Sciatic nerve (tissue), 2 donors: ENCODE data around the gene GPR39. TPM values are rescaled to one million over a fixed set of nuclear protein-coding genes. Genes with fewer than 3 reads are reported as not detected.

ENCODE experiments used
- ATAC-seq: fragments of 200-7000 bp; cut with Tn5 transposase; one replicate; pipeline ENCODE4 v1.9.1; 2020; ENCODE audit warnings: mild to moderate bottlenecking, moderate library complexity
- DNase-seq: peaks from one replicate; pipeline ENCODE4 v3.0.0-alpha.2; 2020; ENCODE audit warnings: low spot score
- intact Hi-C: fragments of 100-400 bp; cut with DNase I; formaldehyde crosslinking; loops from one replicate; pipeline ENCODE4 v1.14.2; 2022
- total RNA-seq: library from RNA; stranded (reverse); fragmentation: NEBNext Ultra II Directional; extraction: Animal tissue kit (Norgen Biotek cat#: 25700); gene quantifications from one replicate; pipeline ENCODE4 v1.2.1, GENCODE V29; 2021
- donor health status: DM: no; HTN: no; CAD: no.
- donor health status: DM: no; HTN: no; CAD: no.

GPR39 gene
- total RNA-seq, 1 donor from 2014 or later: 0.31 TPM

DNA sequence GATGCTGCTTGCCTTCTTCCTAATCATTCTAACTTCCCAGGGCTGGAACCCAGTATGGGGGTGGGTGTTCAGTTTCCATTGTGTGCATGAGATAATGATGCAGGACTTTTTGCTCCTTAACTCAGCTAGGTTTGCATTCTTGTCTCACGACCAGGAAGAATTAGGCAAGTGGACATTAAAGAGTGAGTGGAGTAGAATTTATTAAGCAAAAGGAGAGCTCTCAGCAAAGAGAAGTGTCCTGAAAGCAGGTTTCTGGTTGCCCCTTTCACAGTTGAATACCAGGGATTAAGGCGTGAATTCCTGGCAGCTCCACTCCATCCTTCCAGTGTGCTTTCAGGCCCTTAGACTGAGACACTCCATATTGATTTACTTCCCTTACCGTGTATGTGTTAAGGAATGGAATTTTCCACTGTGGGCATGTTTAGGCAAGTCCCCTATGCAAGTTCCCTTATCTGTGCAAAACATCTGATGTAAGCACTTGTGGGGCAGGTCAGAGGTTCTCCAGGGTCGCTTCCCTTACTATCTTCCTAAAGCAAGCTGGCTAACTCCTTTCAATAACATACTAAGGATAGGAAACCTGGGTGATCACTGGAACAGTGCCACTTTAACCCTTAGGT, 126.5 kb downstream of the GPR39 start:
- ATAC-seq: no peak
- DNase-seq: no peak
- intact Hi-C loops: no loop called here

DNA sequence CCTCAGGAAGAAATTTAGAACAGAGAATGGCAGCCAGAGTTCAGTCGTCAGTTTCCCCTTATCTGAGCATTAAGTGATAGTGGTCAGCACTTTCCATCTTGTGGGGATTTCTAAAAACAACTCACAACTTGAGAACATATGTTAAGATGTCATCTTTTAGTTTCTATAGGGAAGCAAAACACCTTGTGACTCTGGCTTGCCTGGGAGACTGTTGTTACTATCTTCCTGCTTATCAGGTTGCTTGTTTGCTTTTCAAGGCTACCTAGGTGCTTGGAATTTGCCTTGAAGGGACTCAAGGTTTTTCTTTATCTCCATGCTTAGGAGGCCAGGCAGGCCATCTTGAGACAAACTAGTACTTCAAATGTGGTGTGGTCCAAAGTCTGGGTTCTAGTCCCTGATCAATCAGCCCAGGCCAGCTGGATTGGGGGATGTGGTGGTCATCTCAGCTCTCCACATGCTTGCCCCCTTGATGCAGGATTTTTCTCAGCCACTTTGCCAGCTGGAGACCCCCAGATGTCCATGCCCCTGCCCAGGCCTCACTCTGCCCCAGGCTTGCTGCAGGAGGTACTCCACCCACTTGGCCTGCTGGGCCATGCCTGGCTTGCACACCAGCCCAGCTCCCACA, 127.5 kb downstream of the GPR39 start:
- no peak for ATAC-seq
- intact Hi-C loops: no loop called here

DNA sequence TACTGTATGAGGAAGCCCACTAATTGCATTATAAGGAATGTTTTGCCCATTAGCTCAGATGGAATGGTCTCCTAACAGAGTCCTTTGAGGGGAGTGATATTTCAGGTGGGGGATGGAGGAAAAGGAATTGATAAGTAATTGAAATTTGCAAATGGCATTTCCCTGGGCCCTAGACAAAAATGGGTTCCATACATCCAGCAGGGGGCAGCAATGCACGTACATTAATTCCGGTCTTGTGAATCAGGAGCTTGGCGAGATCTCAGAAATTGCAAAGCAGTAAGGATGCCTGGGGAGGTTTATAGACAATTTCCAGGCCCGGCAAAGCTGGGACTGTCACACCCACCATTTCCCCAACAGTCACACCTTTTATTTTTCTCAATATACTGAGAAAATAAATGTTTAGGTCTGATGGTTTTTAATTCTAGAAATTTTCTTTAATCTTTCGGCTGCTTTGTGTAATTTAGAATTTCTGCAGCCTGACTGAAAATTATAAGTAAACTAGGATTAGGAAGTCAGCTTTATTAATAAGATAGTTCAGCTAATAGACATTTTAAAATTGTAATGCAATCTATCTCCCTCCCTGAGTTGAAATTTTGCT, 130.6 kb downstream of the GPR39 start:
- intact Hi-C loops: no loop called here
- ATAC-seq (peak; percentile 42), DNase-seq (peak; percentile 84)

More for the DNA sequence above, 127.5 kb downstream of the GPR39 start:
- no peak for DNase-seq

DNA sequence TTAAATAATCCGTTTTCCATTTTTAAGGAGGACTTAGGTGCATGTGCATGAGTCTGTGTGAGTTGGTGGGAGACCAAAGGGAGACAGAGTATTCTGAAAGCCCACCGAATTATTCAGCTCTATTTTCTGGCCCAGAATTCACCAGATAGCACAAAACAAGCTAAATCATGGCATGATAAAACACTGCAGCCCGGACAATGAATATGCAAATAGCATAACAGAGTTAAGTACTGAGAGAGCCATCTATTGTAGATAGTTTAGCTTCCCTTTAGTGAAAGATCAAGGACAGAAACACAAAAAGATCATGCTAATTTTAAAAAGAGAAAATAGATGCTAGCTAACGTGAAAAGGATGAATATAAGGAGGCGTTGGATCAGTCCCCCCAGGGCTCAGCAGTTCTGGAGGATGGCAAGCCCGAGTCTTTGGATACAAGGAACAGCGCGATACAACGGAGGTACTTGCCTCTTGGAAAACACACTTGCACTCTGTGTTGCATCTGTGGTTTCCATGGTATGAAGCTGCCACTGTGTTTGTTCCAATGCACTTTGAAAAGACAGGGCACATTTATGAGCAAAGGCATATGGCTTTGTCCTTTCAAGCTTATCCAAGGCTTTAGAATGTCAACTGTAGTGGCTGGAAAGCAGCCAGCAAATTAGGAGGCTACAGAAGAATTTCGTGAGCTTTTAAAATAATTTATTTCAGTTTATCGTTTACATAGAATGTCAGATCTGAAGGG, 133.5 kb downstream of the GPR39 start:
- ATAC-seq (no peak), DNase-seq (no peak)
- intact Hi-C loops: no loop called here

DNA sequence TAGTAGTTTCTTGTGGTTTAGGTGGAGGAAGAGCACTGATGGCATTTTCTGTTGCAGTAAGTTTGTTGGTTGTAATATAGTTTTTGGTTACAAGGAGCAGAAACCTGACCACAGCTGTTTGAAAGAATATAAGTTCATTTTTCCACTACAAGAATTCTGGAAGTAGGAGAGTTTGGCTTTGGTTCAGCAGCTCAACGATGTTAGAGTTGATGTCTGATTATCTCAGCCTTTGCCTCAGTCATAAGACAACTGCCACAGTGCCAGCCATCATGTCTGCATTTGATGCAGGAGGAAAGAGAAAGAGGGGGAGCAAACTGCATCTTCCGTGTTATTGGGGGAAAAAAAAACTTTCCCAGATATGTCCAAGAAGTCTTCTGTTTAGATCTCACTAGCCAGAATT, 134.3 kb downstream of the GPR39 start:
- intact Hi-C loops: no loop called here
- DNase-seq: no peak
- no peak for ATAC-seq

DNA sequence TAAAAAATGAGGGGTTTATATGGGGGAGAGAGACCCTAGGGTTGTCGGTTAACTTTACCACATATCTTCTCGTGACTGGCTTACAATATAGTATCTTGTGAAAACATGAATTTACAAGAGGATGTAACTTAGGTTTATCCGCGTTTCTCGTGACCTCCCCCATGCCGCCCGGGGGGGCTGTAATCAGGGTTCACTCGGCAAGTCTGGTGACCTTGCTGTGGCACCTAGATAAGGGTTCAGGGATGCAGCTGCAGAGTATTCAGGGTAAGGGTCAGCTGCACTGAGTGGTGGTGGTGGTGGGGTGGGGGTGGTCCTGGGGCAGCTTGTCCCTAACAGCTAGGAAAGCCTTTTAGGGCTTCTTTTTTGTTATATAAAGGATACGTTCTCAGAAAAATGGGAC, 141.1 kb downstream of the GPR39 start:
- DNase-seq (no peak), ATAC-seq (no peak)
- intact Hi-C loops: no loop called here

DNA sequence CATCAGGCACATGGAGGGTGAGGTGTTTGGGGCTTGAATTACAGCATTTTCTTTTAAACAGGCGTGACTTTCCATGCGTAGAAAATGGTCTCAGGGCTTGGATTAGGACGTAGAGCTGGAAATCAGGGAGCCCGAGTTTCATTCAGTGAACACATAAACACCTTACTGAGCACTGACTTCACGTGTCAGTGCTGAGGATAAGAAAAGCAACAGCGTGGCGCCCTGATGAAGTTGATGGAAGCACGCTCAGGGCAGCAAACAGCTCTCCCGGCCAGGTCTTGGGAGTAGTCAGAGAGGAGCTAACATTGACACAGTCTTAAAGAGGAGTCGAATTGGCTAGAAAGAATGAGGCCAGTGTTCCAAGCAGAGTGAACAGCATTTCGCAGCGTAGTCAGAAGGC, 142.7 kb downstream of the GPR39 start:
- DNase-seq (no peak), ATAC-seq (no peak)
- intact Hi-C loops: no loop called here

DNA sequence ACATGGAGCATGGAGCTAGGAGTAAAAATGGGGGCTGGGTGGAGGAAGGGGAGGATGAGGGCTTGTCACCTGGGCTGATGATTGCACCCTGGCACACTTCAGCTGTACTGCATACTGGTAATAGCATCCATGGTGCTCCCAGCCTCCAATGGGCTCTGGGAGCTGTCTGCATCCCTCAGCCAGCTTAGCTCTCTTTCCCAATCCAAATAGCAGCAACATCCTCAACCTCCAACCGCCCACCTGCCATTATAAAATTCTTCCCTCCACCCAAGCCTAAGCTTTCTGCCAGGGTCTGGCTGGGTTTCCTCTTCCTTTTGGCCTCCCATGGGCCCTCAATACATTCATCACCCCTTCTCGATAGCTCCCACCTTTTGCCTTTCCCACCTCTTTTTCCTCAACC, 143.3 kb downstream of the GPR39 start:
- DNase-seq: no peak
- intact Hi-C loops: no loop called here
- no peak for ATAC-seq

DNA sequence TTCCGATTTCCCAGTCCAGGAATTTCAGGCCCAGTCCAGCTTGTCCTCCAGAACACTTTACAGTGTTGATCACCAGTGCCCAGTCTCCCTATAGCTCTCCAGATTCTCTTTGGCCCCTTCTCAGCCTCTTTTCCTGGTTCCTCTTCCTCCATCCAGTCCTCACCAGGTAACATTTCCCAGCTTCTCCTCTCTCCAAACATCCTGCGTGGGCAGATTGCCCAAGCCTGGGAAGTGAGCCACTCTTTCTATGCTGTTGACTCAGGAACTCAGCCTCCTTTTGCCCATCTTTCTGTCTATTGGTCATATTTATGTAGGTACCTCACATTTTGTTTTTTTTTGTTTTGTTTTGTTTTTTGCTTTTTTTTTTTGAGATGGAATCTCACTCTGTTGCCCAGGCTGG, 144.0 kb downstream of the GPR39 start:
- DNase-seq (no peak), ATAC-seq (no peak)
- intact Hi-C loops: no loop called here

DNA sequence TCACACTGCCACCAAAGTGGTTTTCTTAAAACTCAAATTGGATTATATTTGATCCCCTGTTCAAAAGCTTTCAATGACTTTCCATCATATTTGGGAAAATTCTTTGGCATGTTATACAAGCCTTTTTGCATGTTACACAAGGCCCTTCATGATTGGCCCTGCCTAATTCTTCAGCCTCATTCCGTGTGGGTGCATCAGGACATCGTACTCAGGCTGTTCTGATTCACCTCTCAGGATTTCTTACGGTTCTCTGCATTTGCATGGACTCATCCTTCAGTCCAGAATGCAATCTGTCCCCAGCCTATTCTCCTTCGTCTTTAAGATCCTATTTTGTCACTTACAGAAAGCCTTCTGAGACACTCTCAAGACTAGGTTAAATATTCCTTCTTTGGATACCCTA, 145.6 kb downstream of the GPR39 start:
- DNase-seq: no peak
- intact Hi-C loops: no loop called here
- no peak for ATAC-seq

DNA sequence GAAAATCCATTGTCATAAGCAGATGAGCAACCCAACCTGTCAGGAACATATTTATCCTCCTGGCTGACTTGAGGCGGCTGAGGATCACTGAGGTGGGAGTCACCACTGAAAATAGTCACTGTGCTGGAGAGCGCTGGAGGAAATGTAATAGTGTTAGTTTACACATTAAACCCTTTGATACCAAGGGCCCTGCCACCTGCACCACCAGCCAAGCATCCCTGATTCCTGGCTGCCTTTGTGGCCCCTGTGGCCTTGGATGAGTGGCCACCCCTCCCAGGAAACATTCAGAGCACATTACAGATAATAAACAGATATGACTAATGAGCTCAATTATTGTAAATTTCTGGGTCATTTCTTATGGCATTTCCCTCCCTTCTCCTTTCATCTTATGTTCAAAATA, 147.5 kb downstream of the GPR39 start:
- ATAC-seq (no peak), DNase-seq (peak; percentile 14)
- intact Hi-C loops: no loop called here

DNA sequence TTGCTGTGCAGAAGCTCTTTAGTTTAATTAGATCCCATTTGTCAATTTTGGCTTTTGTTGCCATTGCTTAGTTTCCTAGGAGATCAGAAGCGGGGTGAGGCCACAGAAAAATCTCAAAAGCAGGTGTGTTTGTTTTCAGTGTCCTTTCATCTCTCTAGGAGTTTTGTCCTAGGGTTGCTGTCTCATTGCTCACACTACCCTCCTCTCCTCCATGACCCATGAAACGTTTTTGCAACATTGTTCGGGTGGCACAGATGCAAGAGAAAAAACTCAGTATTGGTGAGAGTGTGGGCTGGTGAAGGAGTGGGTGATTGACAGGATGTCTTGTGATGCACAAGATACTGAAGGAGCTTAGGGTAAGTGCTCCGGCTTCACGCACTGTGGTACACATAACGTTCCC, 149.8 kb downstream of the GPR39 start:
- ATAC-seq (no peak), DNase-seq (peak; percentile 17)
- intact Hi-C loops: no loop called here

DNA sequence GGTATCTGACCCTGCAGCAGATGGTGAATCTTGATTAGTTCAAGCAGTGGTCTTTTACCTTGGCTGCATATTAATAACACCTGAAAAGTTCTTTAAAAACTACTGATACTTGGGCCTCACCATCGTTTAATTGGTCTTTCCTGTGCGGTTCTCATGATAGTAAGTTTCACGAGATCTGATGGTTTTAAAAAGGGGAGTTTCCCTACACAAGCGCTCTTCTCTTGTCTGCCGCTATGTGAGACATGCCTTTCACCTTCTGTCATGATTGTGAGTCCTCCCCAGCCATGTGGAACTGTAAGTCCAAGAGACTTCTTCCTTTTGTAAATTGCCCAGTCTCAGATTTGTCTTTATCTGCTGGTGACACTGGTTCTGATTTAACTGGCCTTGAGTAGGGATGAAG, 151.1 kb downstream of the GPR39 start:
- DNase-seq: no peak
- ATAC-seq: no peak
- intact Hi-C loops: no loop called here

DNA sequence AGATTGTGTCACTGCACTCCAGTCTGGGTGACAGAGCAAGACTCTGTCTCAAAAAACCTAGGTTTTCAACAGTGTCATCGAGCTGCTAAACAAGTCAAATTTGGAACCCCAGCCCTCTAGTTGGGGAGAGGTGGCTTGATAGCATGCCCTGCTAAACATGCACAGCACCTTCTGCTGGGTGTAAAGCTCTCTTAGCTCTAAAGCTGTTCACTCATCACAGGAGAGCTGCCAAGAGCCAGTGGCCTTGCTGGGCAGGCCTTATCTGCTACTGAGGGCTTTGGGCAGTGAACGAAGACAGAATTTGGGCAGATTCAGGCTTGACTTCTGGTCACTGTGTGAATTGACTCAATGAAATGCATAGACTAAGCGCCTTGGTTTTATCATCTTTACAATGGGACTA, 152.1 kb downstream of the GPR39 start:
- DNase-seq (no peak), ATAC-seq (no peak)
- intact Hi-C loops: no loop called here

DNA sequence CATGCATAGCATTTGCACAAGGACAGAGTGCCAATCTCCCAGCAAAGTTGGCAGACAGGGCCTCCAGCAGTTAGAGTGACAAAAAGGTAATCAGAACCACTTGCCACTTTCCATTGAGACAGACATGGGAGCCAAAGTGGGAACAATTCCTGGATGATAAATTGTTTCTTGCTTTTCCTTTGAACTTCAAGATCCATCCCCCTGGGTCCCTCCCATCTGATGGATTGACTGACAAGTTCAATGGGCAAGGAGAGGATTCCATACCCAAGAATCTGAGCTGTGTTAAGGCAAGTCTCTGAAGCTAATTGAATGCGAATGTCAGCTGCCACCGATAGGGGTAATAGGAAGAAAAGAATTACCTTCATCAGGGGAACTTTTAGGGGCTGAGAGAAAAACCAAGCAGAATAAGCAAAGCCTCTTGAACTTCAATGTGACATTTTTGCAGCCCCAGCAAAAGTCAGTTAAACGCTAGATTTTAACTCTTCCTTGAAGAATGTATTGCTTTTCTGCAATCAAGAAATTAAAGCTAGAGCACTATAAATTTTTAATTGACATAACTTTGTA, 156.9 kb downstream of the GPR39 start:
- no peak for ATAC-seq

DNA sequence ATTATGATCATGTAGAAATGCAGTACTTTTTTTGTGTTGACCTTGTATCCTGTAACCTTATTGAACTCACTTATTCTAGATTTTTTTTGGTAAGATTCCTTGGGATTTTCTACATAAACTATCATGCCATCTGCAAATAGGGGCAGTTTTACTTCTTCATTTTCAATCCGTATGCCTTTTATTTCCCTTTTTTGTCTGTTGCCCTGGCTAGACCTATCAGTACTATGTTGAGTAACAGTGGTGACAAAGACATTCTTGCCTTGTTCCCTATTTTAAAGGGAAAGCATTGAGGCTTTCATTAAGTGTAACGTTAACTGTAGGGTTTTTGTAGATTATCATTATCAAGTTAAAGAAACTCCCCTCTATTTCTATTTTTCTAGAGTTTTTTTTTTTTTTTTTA, 161.1 kb downstream of the GPR39 start:
- peak; percentile 46 for ATAC-seq
- no peak for DNase-seq
- intact Hi-C loops: no loop called here

More for the DNA sequence above, 156.9 kb downstream of the GPR39 start:
- intact Hi-C loops: no loop called here
- no peak for DNase-seq

DNA sequence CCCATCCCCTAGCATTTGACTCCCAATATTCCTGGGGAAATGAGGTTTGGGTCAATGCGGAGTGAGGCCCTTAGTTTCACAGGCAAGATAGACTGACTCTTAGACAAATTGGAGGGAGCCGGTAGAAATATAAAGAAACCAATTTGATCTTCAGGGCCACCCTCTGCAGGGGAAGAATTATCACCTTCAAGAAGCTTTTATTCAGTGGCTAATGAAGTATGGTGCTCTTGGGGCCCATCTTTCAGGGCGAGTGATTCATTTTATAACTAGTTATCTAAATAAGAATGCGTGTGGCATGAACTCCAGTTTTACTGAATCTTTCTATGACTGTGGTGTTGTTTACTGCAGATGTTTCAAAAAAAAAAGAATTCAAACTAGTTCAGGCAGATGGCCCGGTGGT, 165.0 kb downstream of the GPR39 start:
- DNase-seq (peak; percentile 3), ATAC-seq (no peak)
- intact Hi-C loops: no loop called here

DNA sequence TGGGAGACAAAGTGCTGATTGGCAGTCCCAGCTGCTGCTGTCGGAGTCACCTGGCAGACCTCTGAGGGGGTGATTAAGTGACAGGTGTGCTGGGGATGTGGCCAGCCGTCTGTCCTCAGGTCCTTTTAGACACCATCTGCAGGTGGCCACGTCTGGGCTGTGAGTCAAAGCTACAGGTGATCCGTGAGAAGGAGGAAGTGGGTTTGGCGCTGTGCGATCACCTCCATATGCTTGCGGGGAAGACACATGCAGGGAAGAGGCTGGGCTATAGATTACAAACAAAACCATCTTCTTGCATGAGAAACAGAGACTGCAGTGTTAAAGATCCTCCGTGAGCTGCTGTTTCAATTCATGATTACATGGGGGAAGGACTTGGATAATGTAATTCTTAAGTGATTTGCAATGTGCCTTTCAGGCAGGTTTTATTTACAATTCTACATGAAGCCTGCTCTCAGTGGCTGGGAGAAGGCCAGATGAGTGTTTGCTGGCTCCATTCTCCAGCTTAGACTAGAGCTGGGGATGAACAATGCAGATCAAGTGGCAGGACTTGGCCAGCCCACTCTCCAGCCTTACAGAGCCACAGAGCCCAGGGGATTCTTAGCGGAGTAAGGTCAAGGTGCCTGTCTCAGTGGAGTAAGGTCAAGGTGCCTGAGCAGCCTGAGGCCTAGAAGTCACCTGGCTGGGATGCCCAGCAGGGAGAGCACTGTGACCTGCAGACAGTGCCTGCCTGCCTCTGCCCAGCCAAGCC, 165.6 kb downstream of the GPR39 start:
- ATAC-seq: no peak
- peak; percentile 36 for DNase-seq
- intact Hi-C loops: no loop called here

DNA sequence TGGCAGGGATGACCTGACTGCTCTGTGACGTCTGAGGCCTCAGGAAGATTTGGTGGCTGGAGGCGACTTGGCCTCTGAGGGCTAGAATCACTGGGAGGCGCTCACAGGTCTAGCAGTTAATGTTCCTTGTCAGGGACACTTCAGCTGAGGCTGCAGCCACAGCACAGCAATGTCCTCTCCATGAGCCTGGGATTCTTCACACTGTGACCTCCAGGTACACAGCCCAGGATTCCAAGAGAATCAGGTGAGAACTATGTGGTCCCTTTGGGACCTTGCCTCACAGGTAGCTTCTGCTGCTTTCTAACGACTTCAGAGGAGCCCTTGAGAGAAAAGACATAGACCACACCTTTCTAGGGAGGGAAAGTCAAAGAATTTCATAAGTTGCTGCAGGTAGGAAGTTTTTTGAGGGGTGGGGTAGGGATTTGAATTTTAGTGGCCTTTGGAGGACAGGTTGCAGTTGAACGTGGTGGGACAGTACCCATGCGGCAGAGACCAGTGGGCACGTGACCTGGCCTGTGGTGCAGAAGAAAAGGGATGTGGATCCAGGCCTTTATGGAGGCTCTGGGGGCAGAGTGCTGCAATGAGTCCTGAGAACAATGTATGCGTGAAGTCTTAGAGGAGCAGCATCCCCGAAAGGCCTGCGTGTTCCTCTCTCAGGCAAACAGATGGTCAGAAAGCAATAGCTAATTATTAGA, 167.2 kb downstream of the GPR39 start:
- intact Hi-C loops: no loop called here
- ATAC-seq: no peak
- DNase-seq: no peak
